Measurements from ENCODE around the gene KLHDC4. TPM values are rescaled to one million over a fixed set of nuclear protein-coding genes. Genes with fewer than 3 reads are reported as not detected.
A peak's percentile ranks its signal among the peaks of the same experiment; 100 is the strongest.

The KLHDC4 gene
- polyA plus RNA-seq, 3 donors: 11.2 to 26.4 (median 12.6) TPM

GRCh38 chr16:87806641-87807546 is 41.1 kb upstream of the KLHDC4 start:
- Mint-ChIP-seq H3K36me3 (peaks cover 0 to 2% of the 10 kb centered on the region in 2 donors), H3K4me3 (peak overlapping the region; percentile 79 to 91), H3K27me3 (ENCODE audit: low read depth in 3 of 3) (peaks cover 2 to 10% (median 3%) of the 10 kb centered on the region in 3 donors), H3K9me3 (no peaks in the 10 kb centered on the region), H3K4me1 (peaks cover 47% of the 10 kb centered on the region), H3K27ac (peak overlapping the region in 3 of 7 donors; percentile 20 to 79 (median 26))
- Histone ChIP-seq H3K79me2 (ENCODE audit: insufficient read depth, low read length) (no peaks in the 10 kb centered on the region), H3K9ac (ENCODE audit: insufficient read depth, low read length, poor library complexity, severe bottlenecking) (peak overlapping the region; percentile 9), H3K27me3 (ENCODE audit: control insufficient read depth in 2 of 2, insufficient read depth in 2 of 2, low read length in 2 of 2) (no peaks in the 10 kb centered on the region), H2AFZ (ENCODE audit: insufficient read depth, low read depth, low read length, poor library complexity, severe bottlenecking) (peak overlapping the region; percentile 65), H3K36me3 (replicated peaks in 1 of 2; ENCODE audit: control insufficient read depth in 1 of 2, insufficient read depth in 2 of 2, low read length in 2 of 2) (no peaks in the 10 kb centered on the region), H3K4me3 (replicated peaks in 1 of 3; ENCODE audit: low read depth in 2 of 3, low read length in 3 of 3) (peak overlapping the region; percentile 12 to 63 (median 27)), H4K20me1 (ENCODE audit: insufficient read depth, low read length) (no peaks in the 10 kb centered on the region), H3K4me1 (ENCODE audit: control insufficient read depth in 1 of 2, insufficient read depth in 2 of 2, low read length in 2 of 2) (peaks cover 29 to 40% of the 10 kb centered on the region in 2 donors), H3K4me2 (replicated peaks; ENCODE audit: extremely low read depth, low read length, poor library complexity, severe bottlenecking) (peak overlapping the region; percentile 73), H3K9me3 (replicated peaks in 1 of 2; ENCODE audit: control insufficient read depth in 1 of 2, insufficient read depth in 1 of 2, low read length in 2 of 2) (no peaks in the 10 kb centered on the region), H3K27ac (ENCODE audit: low read depth in 1 of 2, low read length in 2 of 2) (no peak overlapping the region)
- intact Hi-C loops (cut with micrococcal nuclease): no loop called here
- no peak for TF ChIP-seq CTCF (IDR thresholded peaks at IDR 0.05)
- WGBS (ENCODE audit: insufficient coverage): 40% methylated on average over 16 of the region's 25 CpGs
- peak; percentile 59 to 74 (median 62) for DNase-seq

DNA sequence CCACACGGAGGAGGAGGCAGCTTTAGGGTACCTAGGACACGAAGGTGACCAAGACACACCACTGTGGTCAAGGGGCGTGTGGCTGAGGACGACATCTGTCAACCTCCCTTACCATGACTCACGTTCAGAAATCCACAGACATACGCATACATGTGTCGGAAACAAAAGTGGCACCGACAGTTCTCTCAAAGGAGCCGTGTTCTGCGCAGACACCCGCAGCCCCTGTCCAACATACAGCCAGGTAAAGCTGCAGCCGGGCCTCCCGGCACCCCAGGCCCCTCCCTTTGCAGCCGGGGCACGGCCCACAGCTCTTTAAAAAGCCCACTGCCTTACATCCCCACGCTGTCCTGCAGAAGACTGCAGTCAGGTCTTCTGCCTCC is 40.5 kb upstream of the KLHDC4 start:
- no peaks in the 10 kb centered on the region for H3K79me2 ChIP-seq (ENCODE audit: insufficient read depth, low read length)
- peaks cover 2 to 14% (median 3%) of the 10 kb centered on the region in 3 donors for H3K27me3 Mint-ChIP-seq (ENCODE audit: low read depth in 3 of 3)
- no peaks in the 10 kb centered on the region for H3K27me3 ChIP-seq (ENCODE audit: control insufficient read depth in 2 of 2, insufficient read depth in 2 of 2, low read length in 2 of 2)
- H3K4me2 ChIP-seq (replicated peaks; ENCODE audit: extremely low read depth, low read length, poor library complexity, severe bottlenecking): peak overlapping the region; percentile 73
- peak overlapping the region in 2 of 7 donors; percentile 20 to 26 for H3K27ac Mint-ChIP-seq
- no peaks in the 10 kb centered on the region for H3K9me3 Mint-ChIP-seq
- H3K9ac ChIP-seq (ENCODE audit: insufficient read depth, low read length, poor library complexity, severe bottlenecking): peak overlapping the region; percentile 9
- no peaks in the 10 kb centered on the region for H3K36me3 ChIP-seq (replicated peaks in 1 of 2; ENCODE audit: control insufficient read depth in 1 of 2, insufficient read depth in 2 of 2, low read length in 2 of 2)
- H3K4me1 ChIP-seq (ENCODE audit: control insufficient read depth in 1 of 2, insufficient read depth in 2 of 2, low read length in 2 of 2): peaks cover 29 to 40% of the 10 kb centered on the region in 2 donors
- H3K4me1 Mint-ChIP-seq: peaks cover 47% of the 10 kb centered on the region
- H3K36me3 Mint-ChIP-seq: peaks cover 0 to 2% of the 10 kb centered on the region in 2 donors
- peak overlapping the region; percentile 65 for H2AFZ ChIP-seq (ENCODE audit: insufficient read depth, low read depth, low read length, poor library complexity, severe bottlenecking)
- H3K4me3 ChIP-seq (replicated peaks in 1 of 3; ENCODE audit: low read depth in 2 of 3, low read length in 3 of 3): peak overlapping the region; percentile 12 to 63 (median 27)
- intact Hi-C loops (cut with micrococcal nuclease): no loop called here
- WGBS (ENCODE audit: insufficient coverage): 42% methylated on average over 14 of the region's 16 CpGs
- TF ChIP-seq CTCF (IDR thresholded peaks at IDR 0.05): no peak
- peak overlapping the region; percentile 79 to 91 for H3K4me3 Mint-ChIP-seq
- no peak overlapping the region for H3K27ac ChIP-seq (ENCODE audit: low read depth in 1 of 2, low read length in 2 of 2)
- no peaks in the 10 kb centered on the region for H3K9me3 ChIP-seq (replicated peaks in 1 of 2; ENCODE audit: control insufficient read depth in 1 of 2, insufficient read depth in 1 of 2, low read length in 2 of 2)
- DNase-seq: peak; percentile 12 to 38 (median 16)
- H4K20me1 ChIP-seq (ENCODE audit: insufficient read depth, low read length): no peaks in the 10 kb centered on the region

Measured in CD14-positive monocyte (primary cell).